HepG2 (cell line): Measurements from ENCODE around the gene UBL7. TPM values are rescaled to one million over a fixed set of nuclear protein-coding genes. Genes with fewer than 3 reads are reported as not detected.
A peak's percentile ranks its signal among the peaks of the same experiment; 100 is the strongest.

Source experiments
- ATAC-seq: fragments of 200-7000 bp; cut with Tn5 transposase; 3 replicates; pipeline ENCODE4 v1.9.1; 2020; ENCODE audit warnings: mild to moderate bottlenecking, moderate library complexity
- BruUV-seq: library from RNA; stranded (reverse); fragments of 400-500 nt; replicated peaks from 2 replicates; lab custom pipeline; 2021; lab: Mats Ljungman, UMichigan
- CTCF ChIA-PET: fragments of 300-600 bp; formaldehyde crosslinking; extraction: SDS; loops from one replicate; lab custom pipeline; 2021; ENCODE audit warnings: low total read pairs, inconsistent platforms, low intra/inter-chr PET ratio; lab: Yijun Ruan, JAX
- POLR2A ChIA-PET: fragments of 350-600 bp; sonication (Branson Sonifier 250); formaldehyde crosslinking; loops from one replicate; lab custom pipeline; 2020; ENCODE audit warnings: antibody characterized with exemption, inconsistent platforms; lab: Yijun Ruan, JAX
- DNase-seq: peaks from one replicate; pipeline ENCODE4 v3.0.0-alpha.2; 2015; ENCODE audit warnings: low spot score
- FAIRE-seq: peaks from 3 replicates; lab custom pipeline; 2011; peaks lifted over from hg19 to GRCh38; lab: Jason Lieb, UNC
- H2AFZ ChIP-seq: one replicate; pipeline ENCODE4 v1.6.1; 2011; ENCODE audit warnings: low read length, inconsistent platforms
- H3K27ac ChIP-seq: fragments of 300-600 bp; 3 replicates; pipeline ENCODE4 v1.8.0; 2011; ENCODE audit warnings: mixed run types, mild to moderate bottlenecking, mixed read lengths, low read length, inconsistent platforms; ENCODE audit not compliant: insufficient read depth; ENCODE audit errors: extremely low read length
- H3K27me3 ChIP-seq, 2 experiments: fragments of 200-600 bp in 1 of 2; 2 replicates in 1 of 2; 3 replicates in 1 of 2; pipeline versions ENCODE4 v1.6.0 to v1.8.0; 2011; ENCODE audit warnings: low read length in 2 of 2, mild to moderate bottlenecking in 2 of 2, moderate library complexity in 2 of 2, inconsistent platforms in 1 of 2; ENCODE audit not compliant: insufficient read depth in 2 of 2, control insufficient read depth in 1 of 2
- H3K36me3 ChIP-seq, 2 experiments: fragments of 200-600 bp in 1 of 2; replicated peaks in 1 of 2; 2 replicates in 1 of 2; 3 replicates in 1 of 2; pipeline versions ENCODE4 v1.5.1 to v1.8.0; 2011; ENCODE audit warnings: low read length in 2 of 2, inconsistent platforms in 1 of 2; ENCODE audit not compliant: insufficient read depth in 2 of 2, control insufficient read depth in 1 of 2
- H3K4me1 ChIP-seq: 2 replicates; pipeline ENCODE4 v1.5.1; 2012; ENCODE audit warnings: low read length, inconsistent platforms; ENCODE audit not compliant: insufficient read depth
- H3K4me2 ChIP-seq: 2 replicates; pipeline ENCODE4 v1.6.0; 2011; ENCODE audit warnings: low read depth, low read length, inconsistent platforms
- H3K4me3 ChIP-seq, 3 experiments: fragments of 200-600 bp in 1 of 3; sonication (generic), shearing (Covaris generic) in 1 of 3; replicated peaks in 1 of 3; 2 replicates each; pipeline ENCODE4 v1.5.1; 2011 to 2016; ENCODE audit warnings: low read length in 3 of 3, inconsistent platforms in 2 of 3, low read depth in 2 of 3, mild to moderate bottlenecking in 2 of 3, control low read depth in 1 of 3, mixed read lengths in 1 of 3; ENCODE audit not compliant: insufficient read depth in 1 of 3
- H3K79me2 ChIP-seq: one replicate; pipeline ENCODE4 v1.6.1; 2011; ENCODE audit warnings: low read length, inconsistent platforms; ENCODE audit not compliant: insufficient read depth
- H3K9ac ChIP-seq: 2 replicates; pipeline ENCODE4 v1.6.0; 2011; ENCODE audit warnings: mild to moderate bottlenecking, low read depth, low read length, inconsistent platforms; ENCODE audit not compliant: insufficient read depth
- H3K9me3 ChIP-seq: 2 replicates; pipeline ENCODE4 v1.5.1; 2012; ENCODE audit warnings: mild to moderate bottlenecking, low read length
- H4K20me1 ChIP-seq: 2 replicates; pipeline ENCODE4 v1.6.0; 2011; ENCODE audit warnings: inconsistent platforms, mild to moderate bottlenecking, low read length, moderate library complexity; ENCODE audit not compliant: insufficient read depth
- ADNP ChIP-seq: sonication (generic); formaldehyde crosslinking; IDR thresholded peaks from 2 replicates; pipeline ENCODE4 v1.4.0; 2020; ENCODE audit warnings: missing genetic modification reagents
- ATRX ChIP-seq: sonication (generic); formaldehyde crosslinking; IDR thresholded peaks from 2 replicates; pipeline ENCODE4 v1.4.0; 2020; ENCODE audit warnings: missing genetic modification reagents, borderline replicate concordance
- HNRNPUL1 ChIP-seq: fragments of 200-400 bp; formaldehyde crosslinking; IDR thresholded peaks from 2 replicates; pipeline ENCODE4 v1.6.1; 2017; ENCODE audit warnings: low read depth, mild to moderate bottlenecking, low read length, moderate library complexity
- IKZF1 ChIP-seq: fragments of 450-650 bp; IDR thresholded peaks from 2 replicates; pipeline ENCODE4 v1.7.1; 2016
- MAX ChIP-seq: IDR thresholded peaks from 2 replicates; pipeline ENCODE4 v1.6.1; 2012; ENCODE audit warnings: inconsistent platforms
- MBD4 ChIP-seq: IDR thresholded peaks from 2 replicates; pipeline ENCODE4 v1.6.1; 2012; ENCODE audit warnings: low read length, inconsistent platforms, borderline replicate concordance
- NFYC ChIP-seq: IDR thresholded peaks from 2 replicates; pipeline ENCODE4 v1.6.1; 2016; ENCODE audit warnings: missing genetic modification reagents, missing compliant biosample characterization
- PITX1 ChIP-seq: sonication (generic); formaldehyde crosslinking; IDR thresholded peaks from 2 replicates; pipeline ENCODE4 v1.5.1; 2020; ENCODE audit warnings: mild to moderate bottlenecking, missing genetic modification reagents
- SKI ChIP-seq: fragments of 450-650 bp; IDR thresholded peaks from one replicate; pipeline ENCODE4 v1.6.1; 2018; ENCODE audit warnings: mild to moderate bottlenecking; ENCODE audit not compliant: partially characterized antibody
- SMC3 ChIP-seq: IDR thresholded peaks from 2 replicates; pipeline ENCODE4 v1.6.1; 2011; ENCODE audit warnings: low read length, improper control_type of control experiment
- TARDBP ChIP-seq: sonication (generic); formaldehyde crosslinking; IDR thresholded peaks from 2 replicates; pipeline ENCODE4 v1.8.0; 2022; ENCODE audit warnings: mild to moderate bottlenecking, missing genetic modification reagents
- TERF1 ChIP-seq: sonication (generic); formaldehyde crosslinking; IDR thresholded peaks from 2 replicates; pipeline ENCODE4 v1.8.0; 2022; ENCODE audit warnings: mild to moderate bottlenecking, missing genetic modification reagents, moderate library complexity
- ZNF101 ChIP-seq: sonication (generic); formaldehyde crosslinking; IDR thresholded peaks from 2 replicates; pipeline ENCODE4 v1.4.0; 2020; ENCODE audit warnings: mild to moderate bottlenecking, low read depth, missing genetic modification reagents, borderline replicate concordance
- ZNF556 ChIP-seq: sonication (generic); formaldehyde crosslinking; IDR thresholded peaks from 2 replicates; pipeline ENCODE4 v1.4.0; 2020; ENCODE audit warnings: mild to moderate bottlenecking, missing genetic modification reagents, borderline replicate concordance
- ZNF770 ChIP-seq: sonication (generic); formaldehyde crosslinking; IDR thresholded peaks from 2 replicates; pipeline ENCODE4 v1.5.0; 2020; ENCODE audit warnings: mild to moderate bottlenecking, missing genetic modification reagents
- WGBS: methylation state at CpG from one replicate; pipeline ENCODE4 v1.1.6; 2017; ENCODE audit warnings: low lambda C conversion rate; 5-methylcytosine and 5-hydroxymethylcytosine counted together
- in situ Hi-C: cut with HindIII; loops from 2 replicates; pipeline ENCODE4 v1.10.0; 2017; ENCODE audit warnings: low pct_unique_long_range_greater_than_20kb; ENCODE audit not compliant: extremely low pct_ligation_motif_present
- intact Hi-C: fragments of 100-400 bp; cut with micrococcal nuclease; formaldehyde crosslinking; loops from one replicate; pipeline ENCODE4 v1.10.0; 2022; ENCODE audit not compliant: unreplicated experiment
- polyA plus RNA-seq, 8 experiments: library from polyadenylated mRNA; depleted of rRNA in 3 of 8; stranded (reverse) in 7 of 8; unstranded in 1 of 8; fragments of >200 nt; fragmentation: Illumina TruSeq in 4 of 8; extraction: Trizol in 4 of 8; gene quantifications; 2 replicates each; pipeline versions ENCODE4 v1.2.1 to v1.2.3, GENCODE V29; 2011 to 2016; ENCODE audit warnings: low read depth in 4 of 8, missing spikeins in 1 of 8, mixed read lengths in 1 of 8; ENCODE audit not compliant: insufficient read depth in 1 of 8
- total RNA-seq, 5 experiments: library from RNA; depleted of rRNA; stranded (reverse); fragments of >200 nt; fragmentation: Illumina TruSeq; extraction: Trizol; gene quantifications; 2 replicates each; pipeline ENCODE4 v1.2.3, GENCODE V29; 2016; ENCODE audit warnings: low read depth in 1 of 5

UBL7 gene
- total and polyA plus RNA-seq, 2 of the 13 experiments (the other 11 are each of a cell fraction or from before 2014, with no cell fraction given): 55.0 to 63.5 TPM

GRCh38 chr15:74489518-74490338 is 28.8 kb upstream of the UBL7 start (continued):
- TF ChIP-seq ZNF556 (CRISPR knock-in tag) (no peak), ZNF101 (CRISPR knock-in tag) (no peak), SMC3 (peak; percentile 89), NFYC (no peak), PITX1 (CRISPR knock-in tag) (no peak), MAX (no peak; the same call in 1 of the 2 replicates)

GRCh38 chr15:74488776-74489175 is 27.8 kb upstream of the UBL7 start:
- no TSS peak for BruUV-seq
- no peak overlapping the region for H3K4me3 ChIP-seq
- DNase-seq: no peak
- H3K4me2 ChIP-seq: no peak overlapping the region
- in situ Hi-C loops: loop anchor here (5.0 kb wide), 1 partner anchor 106 kb away; no protein-coding TSS in a partner anchor
- intact Hi-C loops: loop anchor here (2.0 kb wide), 2 partner anchors 50 to 106 kb away; no protein-coding TSS in a partner anchor
- H2AFZ ChIP-seq: no peak overlapping the region
- no peak overlapping the region for H3K27ac ChIP-seq
- H3K9ac ChIP-seq: no peak overlapping the region
- H3K4me1 ChIP-seq: no peaks in the 10 kb centered on the region
- no peak for TF ChIP-seq HNRNPUL1
- no peak for TF ChIP-seq ZNF770 (CRISPR knock-in tag)
- no peak for TF ChIP-seq IKZF1
- no peak for TF ChIP-seq TERF1 (CRISPR knock-in tag)
- TF ChIP-seq SKI: no peak
- no peak for TF ChIP-seq TARDBP
- no peak for TF ChIP-seq MBD4
- TF ChIP-seq ADNP (CRISPR knock-in tag): no peak
- no peak for TF ChIP-seq ATRX (CRISPR knock-in tag)
- TF ChIP-seq, all 625 proteins: peak for 0
- Histone ChIP-seq H4K20me1 (no peaks in the 10 kb centered on the region), H3K36me3 (no peaks in the 10 kb centered on the region; a peak in 1 of 5 replicates), H3K79me2 (no peaks in the 10 kb centered on the region), H3K9me3 (no peaks in the 10 kb centered on the region), H3K27me3 (no peaks in the 10 kb centered on the region)
- ChIA-PET POLR2A (interaction anchor here (1.5 to 1.7 kb wide), 2 partner anchors 47 to 106 kb away, joined by 4 to 10 read pairs; no protein-coding TSS in a partner anchor), CTCF (interaction anchor here (0.8 to 3.6 kb wide), 5 partner anchors 22 to 115 kb away, joined by 3 to 41 read pairs (median 12); partner anchors contain the start of gene UBL7)
- FAIRE-seq (no peak), ATAC-seq (no peak)
- WGBS: 94% methylated on average over 1 of the region's 1 CpG
